NCI-H1105 treated with DMSO at 0.1 percent for 48 hours (cell line): ENCODE measurements around the gene DGAT2.
A peak's percentile ranks its signal among the peaks of the same experiment; 100 is the strongest.
"Not testable (repeated sequence)": the region's sequence is repeated elsewhere in the genome, so short reads cannot be mapped to it uniquely, and the experiment has no call there.

ENCODE experiments used
- DNase-seq: peaks from one replicate; lab custom pipeline; 2025; lab: John Stamatoyannopoulos, UW

Gene DGAT2, protein sequence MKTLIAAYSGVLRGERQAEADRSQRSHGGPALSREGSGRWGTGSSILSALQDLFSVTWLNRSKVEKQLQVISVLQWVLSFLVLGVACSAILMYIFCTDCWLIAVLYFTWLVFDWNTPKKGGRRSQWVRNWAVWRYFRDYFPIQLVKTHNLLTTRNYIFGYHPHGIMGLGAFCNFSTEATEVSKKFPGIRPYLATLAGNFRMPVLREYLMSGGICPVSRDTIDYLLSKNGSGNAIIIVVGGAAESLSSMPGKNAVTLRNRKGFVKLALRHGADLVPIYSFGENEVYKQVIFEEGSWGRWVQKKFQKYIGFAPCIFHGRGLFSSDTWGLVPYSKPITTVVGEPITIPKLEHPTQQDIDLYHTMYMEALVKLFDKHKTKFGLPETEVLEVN

DNA sequence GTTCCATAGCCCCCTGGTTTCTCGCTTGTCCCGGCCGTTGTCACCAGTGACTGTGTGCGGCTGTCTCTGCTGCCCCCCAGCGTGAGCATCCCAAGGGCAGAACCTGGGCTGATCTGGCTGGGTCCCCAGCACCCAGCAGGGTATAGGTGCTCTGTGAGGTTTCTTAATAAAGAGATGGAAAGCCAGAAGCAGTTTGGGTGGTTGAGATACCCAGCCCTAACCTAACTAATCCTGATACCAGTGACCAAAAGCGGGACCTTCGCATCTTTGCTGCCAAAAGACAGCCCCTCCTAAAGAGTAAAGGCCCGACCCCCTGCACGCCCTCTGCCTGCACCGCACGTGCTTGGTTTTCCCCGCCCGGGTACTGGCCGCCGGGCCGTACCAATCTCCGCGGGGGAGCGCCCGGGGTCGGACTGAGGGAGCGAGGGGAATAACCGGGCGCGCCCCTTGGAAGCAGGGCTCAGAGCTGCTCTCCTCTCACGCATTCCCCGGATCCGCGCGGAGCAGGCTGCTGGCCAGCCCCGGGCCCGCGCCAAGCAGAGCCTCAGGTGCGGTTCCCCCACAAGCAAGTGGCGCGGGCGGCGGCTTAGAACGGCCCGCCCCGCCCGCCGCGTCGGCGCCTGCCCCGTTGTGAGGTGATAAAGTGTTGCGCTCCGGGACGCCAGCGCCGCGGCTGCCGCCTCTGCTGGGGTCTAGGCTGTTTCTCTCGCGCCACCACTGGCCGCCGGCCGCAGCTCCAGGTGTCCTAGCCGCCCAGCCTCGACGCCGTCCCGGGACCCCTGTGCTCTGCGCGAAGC is at the start of gene DGAT2:
Gene DGAT2 (plus strand): TSS at position 667 of the 797 bp plus-strand sequence. CDS start 214 bp downstream, outside the sequence.
- DNase-seq: peak; percentile 76

DNA sequence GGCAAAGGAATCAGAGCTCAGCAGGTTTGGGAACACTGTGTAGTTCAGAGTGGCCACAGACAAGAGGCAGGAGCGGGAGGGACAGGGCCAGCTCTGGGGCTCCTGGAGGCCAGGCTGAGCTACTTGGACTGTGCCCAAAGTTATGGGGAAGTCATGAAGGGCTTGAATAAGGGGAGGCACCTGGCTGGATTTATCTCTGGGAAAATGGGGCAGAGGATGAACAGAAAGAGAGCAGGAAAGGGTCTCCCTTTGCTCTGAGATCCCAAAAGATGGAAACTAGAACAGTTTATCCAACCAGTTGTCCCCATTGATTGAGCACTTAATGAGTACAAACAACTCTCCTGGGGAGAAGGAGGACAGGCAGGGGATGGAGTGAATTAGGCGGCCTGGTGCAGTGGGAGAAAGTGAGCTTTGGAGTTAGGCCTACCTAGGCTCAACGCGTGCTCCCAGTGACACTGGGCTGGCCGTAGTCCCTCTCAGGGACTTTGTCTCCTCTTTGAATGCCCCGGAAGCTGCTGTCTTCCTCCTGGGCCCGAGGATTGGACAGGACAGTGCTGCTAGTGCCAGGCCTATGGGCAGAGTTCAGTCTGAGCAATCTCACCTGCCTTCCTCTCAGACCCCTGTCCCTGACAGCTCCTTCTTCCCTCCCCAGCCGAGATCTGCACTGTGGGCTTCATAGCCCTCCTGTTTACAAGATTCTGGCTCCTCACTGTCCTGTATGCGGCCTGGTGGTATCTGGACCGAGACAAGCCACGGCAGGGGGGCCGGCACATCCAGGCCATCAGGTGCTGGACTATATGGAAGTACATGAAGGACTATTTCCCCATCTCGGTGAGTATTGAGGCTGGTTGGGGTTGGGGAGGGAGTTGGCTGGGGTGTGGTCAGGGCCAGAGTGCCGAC is 49.0 kb upstream of the DGAT2 start:
- DNase-seq: no peak

DNA sequence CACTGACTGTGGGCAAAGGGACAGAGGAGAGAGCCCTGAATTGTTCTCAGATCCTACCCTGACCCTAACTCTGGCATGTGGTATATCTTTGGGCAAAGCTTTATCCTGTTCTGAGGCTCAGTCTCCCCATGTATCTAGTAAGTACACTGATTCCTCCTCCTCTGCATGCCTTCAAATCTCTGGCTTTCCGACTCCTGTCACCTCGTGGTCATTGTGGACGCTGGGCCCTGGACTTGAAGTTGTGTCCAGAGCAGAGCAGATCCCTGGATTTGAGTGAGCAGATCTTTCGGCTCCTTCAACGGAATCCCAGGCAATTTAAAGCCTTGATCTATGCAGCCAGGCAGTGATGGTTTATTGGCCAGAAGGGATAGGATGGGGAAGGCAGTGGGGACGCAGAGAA is 47.9 kb upstream of the DGAT2 start:
- DNase-seq: no peak

DNA sequence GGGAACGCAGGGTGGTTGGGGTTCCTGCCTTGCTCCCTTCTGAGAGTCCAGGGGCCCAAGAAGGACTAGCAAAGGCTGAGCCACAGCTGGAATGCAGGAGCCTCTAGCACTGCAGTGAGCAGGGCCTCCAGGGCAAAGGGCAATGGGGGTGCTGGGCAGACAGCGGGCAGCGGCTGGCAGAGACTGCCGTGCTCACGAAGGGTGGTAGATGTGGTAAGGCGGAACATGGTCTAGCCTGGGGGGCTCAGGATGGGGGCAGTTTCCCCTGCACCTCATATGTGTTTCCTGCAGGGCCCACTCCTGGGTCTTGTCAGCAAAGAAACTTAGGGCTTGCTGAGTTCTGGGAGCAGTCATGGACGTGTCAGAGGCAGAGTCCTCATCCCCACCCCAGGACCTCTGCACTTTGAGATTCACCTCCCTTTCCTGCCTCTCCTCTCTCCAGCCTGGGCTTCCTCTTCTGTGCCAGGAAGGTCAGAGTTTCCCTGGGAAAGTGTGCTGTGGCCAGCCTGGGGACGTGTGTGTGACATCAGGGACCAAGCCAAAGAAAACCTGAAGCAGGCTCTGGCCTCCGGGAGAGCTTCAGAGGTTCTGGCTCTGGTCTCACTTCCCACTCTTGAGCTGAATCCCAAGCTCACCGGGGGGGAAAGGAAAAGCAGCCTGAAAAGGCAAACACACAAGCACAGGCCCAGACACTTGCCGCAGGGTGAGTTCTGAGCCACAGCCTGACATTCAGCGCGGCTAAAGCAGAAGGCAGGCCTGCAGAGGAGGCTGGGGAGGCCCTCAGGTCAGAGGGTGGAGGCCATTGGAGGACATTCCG is 46.5 kb upstream of the DGAT2 start:
- no peak for DNase-seq

DNA sequence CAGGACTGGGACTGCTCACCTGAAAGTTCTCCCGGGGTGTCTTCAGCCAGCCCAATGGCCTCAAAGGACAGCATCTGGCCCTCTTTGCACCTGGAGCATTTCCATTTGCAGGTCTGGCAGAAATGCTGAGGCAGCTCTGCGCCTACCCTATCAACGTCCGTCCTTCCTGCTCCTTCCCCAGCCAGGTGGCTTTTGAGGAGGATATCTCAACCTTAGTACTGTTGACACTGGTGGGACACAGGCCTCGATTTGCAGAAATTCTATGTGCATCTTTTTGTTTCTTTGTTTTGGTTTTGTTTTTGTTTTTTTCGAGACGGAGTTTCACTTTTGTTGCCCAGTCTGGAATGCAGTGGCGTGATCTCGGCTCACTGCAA is 45.9 kb upstream of the DGAT2 start:
- DNase-seq: no peak

DNA sequence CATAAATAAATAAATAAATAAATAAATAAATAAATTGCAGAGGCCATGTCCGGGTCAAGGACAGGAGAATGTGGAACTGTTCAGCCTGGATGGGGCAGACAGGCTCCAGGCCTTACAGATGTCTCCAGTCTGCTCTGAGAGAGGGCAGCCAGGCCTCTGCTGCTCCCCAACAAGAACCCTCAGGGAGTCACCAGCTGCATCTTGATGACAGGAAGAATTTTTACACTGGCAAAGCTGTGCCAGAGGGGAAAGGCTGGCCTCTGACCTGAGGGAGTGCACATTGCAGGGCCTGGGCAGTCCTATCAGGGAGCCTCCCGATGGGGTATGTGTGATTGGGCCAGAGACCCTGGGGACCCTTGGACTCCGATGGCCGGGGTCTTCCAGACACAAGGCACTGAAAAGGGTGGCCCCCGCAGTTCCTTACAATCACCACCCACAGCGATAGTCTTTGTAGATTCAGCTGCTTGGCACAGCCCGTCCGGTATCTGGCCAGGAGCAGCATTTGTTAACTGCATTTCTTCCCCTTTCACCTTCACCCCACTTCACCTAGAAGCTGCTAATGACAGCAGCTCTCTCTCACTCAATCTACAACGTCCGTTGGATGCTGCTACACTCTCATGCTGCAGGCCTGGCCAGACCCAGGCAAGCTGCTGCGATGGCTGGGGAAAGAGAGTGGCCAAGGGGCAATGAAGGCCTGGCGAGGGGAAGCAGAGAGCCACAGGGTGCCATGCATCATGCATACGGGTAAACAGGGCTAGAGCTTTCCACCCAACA is 42.8 kb upstream of the DGAT2 start:
- DNase-seq: no peak

DNA sequence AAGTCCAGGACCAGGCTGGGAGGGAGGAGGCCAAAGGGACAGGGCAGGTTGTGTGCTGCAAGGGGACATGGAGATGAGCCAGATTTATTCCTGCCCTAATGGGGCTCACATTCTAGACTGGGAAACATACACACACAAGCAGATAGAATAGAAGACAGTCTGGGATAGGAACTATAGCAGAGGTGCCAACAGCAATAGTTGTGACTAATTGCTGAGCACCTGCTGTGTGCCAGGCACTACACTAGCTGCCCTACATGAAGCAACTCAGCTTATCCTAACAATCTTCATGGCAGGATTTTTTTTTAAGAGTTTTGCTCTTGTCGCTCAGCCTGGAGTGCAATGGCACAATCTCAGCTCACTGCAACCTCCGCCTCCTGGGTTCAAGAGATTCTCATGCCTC is 39.6 kb upstream of the DGAT2 start:
- DNase-seq: no peak

DNA sequence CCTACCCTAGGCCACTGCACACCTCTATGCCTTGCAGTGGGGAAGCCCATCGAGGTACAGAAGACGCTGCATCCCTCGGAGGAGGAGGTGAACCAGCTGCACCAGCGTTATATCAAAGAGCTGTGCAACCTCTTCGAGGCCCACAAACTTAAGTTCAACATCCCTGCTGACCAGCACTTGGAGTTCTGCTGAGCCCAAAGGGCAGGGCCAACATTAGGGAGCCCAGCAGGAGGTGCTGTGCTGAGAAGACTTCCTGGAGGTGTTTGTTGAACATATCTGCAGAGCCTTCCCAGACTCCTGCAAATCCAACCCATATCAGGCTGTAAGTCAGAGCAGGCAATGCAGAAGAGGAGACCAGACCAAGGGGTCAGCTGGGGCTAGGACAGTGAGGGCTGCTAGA is 37.5 kb upstream of the DGAT2 start:
- no peak for DNase-seq

DNA sequence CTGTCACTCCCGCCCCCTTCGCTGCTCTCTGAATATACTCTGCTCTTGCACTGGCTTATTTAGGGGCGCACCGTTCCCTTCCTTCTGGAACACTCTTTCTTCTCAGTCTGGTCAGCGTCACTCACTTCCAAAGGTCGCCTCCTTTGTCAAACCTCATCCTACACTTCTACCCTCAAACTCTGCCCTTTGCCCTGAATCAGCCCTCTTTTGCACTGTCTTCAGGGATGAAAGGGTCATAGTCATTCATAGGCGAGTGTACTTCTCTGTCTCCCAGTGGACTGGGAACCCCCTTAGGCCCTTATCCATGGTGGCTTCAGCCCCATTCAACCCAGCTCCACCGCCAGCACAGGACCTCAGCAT is 35.5 kb upstream of the DGAT2 start:
- no peak for DNase-seq

DNA sequence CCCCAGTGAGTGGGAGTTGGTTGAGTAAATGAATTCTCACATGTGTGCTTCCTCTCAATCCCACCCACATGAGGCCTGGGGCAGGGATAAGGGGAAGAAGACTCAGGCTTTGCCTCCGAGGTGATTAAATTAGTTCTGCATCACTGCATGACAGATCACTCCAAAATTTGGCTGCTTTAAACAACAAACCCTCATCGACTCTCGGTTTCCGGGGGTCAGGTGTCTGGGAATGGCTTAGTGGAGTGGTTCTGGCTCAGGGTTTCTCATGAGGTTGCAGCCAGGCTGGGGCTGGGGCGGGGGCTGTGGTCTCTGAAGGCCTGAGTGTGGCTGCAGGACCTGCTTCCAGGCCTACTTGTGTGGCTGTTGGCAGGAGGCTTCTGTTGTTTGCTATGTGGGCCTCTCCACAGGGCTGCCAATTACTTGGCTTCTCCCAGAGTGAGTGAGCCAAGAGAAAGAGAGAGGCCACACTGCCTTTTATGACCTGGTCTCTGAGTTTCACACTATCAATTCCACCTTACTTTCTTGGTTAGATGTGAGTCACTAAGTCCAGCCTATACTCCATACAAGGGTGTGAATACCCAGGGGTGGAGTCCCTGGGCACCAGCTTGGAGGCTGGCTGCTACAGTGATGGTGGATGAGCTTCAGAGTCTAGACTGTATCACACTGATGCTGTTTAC is 35.0 kb upstream of the DGAT2 start:
- no peak for DNase-seq

DNA sequence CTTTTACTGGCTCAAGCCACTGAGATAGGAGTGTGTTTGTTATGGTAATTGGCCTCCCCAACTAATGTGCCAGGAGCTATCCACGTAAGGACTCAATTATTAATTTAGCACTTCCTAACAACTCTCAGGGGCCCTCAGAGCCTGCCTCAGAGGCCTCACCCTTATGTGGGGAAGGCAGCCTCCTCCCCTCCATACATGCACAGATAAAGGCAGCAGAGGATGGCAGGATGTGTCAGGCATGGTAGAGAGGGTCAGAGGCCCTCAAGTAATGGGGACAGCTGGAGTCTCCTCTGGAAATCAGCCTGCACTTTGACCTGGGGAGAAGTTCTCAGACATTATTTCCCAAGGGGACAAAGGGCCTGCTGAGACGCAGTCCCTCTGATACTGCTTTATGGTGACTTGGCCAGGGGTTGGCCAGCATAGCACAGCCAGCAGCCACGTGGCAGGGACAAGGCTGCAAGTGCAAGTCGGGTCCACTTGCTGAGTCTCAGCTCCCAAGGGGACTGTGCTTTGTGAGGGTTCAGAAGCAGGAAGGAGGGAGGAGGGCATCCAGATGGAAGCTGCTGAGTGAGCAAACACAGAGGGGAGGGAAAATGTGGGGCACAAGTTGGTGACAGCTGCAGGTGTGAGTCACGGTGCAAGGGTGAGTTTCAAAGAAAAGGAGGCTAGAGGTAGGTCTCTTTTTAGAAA is 33.9 kb upstream of the DGAT2 start:
- DNase-seq: no peak

DNA sequence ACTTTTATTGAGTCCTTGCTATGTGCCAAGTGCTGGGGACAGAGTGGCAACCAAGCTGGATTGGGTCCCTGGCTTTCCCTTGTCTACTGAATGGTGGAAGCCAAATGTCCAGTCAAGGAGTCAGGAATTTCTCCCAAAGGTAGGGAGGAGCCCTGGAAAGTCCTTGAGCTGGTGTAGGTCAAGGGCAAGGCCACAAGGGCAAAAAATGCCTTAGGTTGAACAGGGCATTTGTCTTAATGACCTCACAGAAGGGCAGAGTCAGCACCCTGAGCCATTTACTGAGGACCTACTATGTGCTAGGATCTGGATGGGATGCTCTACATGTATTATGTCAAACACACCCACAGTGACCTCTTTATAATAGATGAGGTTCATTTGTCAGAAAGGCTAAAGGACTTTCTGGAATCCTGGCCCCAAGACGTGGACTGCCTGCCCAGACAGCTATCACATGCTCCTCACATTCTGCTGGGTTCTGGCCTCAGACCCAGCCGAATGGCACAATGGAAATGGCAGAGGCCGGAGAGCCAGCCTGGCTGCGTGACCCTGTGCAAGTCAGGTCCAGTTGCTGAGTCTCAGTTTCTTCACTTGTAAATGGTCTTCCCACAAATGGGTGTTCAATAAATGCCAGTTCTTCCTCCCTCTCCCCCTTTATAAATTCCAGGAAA is 33.3 kb upstream of the DGAT2 start:
- no peak for DNase-seq

DNA sequence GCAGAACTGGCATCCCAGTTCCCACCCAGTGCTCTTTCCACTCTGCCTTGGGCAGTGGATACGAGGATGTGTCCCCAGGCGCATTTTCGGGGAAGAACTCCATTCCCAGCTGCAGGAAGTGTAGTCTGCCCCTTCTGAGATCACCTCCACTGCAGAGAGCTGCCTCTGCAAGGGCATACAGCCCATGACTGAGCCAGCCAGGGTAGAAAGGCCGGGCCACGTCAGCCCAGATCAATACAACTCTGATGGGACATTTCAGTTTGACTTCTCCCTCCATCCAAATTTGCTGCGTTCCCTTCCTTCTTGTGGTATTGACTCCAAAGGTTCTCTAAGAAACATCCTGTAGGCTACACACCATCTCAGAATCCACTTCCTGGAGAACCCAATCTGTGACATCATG is 31.3 kb upstream of the DGAT2 start:
- no peak for DNase-seq

DNA sequence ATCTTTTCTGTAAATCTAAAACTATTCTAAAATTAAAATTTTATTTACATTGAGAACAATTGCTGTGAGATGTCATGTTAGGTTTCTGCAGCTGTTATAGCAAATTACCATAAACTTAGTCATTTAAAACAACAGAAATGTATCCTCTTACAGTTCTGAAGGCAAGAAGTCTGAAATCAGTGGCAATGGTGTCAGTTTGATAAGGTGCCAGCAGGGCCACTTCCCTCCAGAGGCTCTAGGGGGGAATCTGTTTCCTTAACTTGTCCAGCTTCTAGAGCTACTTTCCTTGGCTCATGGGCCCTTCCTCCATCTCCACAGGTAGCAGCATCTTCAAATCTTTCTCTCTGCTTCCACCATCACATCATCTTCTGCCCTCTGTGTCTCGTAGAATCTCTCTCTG is 27.9 kb upstream of the DGAT2 start:
- no peak for DNase-seq

DNA sequence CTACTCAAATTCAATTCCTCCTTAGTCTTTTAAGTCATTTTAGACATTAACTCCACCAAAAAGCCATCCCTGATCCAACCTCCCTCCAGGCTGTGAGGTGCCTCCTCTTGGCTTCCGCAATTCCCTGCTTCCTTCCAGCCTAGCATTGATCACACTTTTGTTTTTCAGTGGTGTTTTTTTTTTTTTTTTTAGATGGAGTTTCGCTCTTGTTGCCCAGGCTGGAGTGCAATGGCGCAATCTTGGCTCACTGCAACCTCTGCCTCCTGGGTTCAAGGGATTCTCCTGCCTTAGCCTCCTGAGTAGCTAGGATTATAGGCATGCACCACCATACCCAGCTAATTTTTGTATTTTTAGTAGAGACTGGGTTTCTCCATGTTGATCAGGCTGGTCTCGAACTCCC is 25.4 kb upstream of the DGAT2 start:
- not testable (repeated sequence) for DNase-seq

DNA sequence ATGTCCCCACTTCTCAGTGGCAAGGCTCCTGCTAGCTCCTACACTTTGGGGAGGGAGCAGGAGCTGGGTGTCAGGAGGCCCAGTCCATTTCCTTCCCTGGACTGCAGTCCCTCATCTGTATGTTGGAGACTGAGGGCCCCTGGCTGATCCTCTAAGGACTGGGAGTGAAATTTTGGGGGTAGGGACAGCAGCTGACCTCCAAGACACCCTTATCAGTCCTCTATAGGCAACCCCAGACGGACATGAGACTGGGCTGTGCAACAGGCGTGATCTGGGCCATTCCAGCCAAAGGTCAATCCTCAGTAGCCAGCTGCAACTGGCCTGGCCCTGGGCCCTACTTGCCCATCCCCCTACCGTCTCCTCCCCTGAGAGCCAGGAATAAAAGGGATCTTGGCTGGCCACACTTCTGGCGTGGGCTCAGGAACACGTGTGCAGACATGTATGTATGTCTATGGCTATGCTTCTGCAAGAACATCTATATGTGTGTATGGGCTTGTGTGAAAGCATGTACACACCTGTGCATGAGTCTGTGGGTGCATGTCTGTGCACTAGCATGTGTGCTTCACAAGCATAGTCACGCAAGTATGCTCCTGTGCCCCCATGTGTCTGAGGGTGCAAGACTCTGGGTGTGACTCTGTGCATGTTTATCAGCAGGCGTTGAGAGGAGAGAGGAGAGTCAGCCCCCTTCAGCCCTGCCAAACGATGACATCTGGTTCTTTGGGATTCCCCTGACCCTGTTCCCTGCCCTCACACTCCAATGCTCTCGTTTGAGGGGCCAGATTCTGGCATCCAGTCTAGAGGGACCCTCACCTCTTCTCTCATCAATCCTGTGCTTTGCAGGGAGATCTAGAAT is 24.6 kb upstream of the DGAT2 start:
- no peak for DNase-seq

DNA sequence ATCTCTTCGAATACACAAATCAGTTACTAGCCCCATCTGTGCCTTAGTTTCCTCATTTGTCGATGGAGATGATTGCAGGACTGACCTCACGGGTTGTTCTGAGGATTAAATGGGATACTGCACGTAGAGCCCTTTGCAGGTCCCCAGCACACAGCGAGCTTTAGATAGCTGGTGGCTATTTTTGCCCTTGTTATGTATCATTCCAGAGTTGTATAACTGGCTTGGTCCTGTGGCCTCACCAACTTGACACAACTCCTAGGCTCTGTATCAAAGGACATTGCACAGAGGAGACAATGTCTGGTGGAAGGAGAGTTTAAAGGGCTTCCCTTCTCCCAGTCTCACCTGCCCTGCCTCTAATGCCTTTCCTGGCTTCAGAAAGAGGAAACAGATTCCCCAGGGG is 22.8 kb upstream of the DGAT2 start:
- no peak for DNase-seq

DNA sequence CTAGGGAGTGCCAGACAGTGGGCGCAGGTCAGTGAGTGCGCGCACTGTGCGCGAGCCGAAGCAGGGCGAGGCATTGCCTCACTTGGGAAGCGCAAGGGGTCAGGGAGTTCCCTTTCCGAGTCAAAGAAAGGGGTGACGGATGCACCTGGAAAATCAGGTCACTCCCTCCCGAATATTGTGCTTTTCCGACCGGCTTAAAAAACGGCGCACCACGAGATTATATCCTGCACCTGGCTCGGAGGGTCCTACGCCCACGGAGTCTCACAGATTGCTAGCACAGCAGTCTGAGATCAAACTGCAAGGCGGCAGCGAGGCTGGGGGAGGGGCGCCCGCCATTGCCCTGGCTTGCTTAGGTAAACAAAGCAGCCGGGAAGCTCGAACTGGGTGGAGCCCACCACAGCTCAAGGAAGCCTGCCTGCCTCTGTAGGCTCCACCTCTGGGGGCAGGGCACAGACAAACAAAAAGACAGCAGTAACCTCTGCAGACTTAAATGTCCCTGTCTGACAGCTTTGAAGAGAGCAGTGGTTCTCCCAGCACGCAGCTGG is 19.8 kb upstream of the DGAT2 start:
- not testable (repeated sequence) for DNase-seq
